NCI-H748 (cell line): ENCODE data around the gene IFT88.
A peak's percentile ranks its signal among the peaks of the same experiment; 100 is the strongest.

Experiments
- DNase-seq: peaks from one replicate; lab custom pipeline; 2025; ENCODE audit not compliant: unreplicated experiment; lab: John Stamatoyannopoulos, UW

IFT88 gene

GRCh38 chr13:20565115-20565736 is 1.7 kb upstream of the IFT88 start:
- DNase-seq, result no peak

- DNase-seq, result peak; percentile 98
These were observed 474 bp upstream of the IFT88 start for GRCh38 chr13:20566468-20566897.

GRCh38 chr13:20567881-20568528 is 1.0 kb downstream of the IFT88 start:
- no peak for DNase-seq

GRCh38 chr13:20570517-20570916 is 3.6 kb downstream of the IFT88 start:
- DNase-seq, result no peak

- DNase-seq, result no peak
These were observed 4.7 kb downstream of the IFT88 start for GRCh38 chr13:20571676-20572075.

GRCh38 chr13:20573186-20573585 is 6.2 kb downstream of the IFT88 start:
- DNase-seq, result no peak

GRCh38 chr13:20573636-20574035 is 6.7 kb downstream of the IFT88 start:
- DNase-seq, result no peak

GRCh38 chr13:20579191-20579590 is 12.2 kb downstream of the IFT88 start:
- DNase-seq, result no peak

- DNase-seq, result peak; percentile 30
These were observed 13.3 kb downstream of the IFT88 start for GRCh38 chr13:20580257-20580656.

GRCh38 chr13:20582026-20582425 is 15.1 kb downstream of the IFT88 start:
- no peak for DNase-seq

- no peak for DNase-seq
These were observed 16.9 kb downstream of the IFT88 start for GRCh38 chr13:20583803-20584293.

GRCh38 chr13:20585371-20585770 is 18.4 kb downstream of the IFT88 start:
- no peak for DNase-seq

- DNase-seq, result no peak
These were observed 21.7 kb downstream of the IFT88 start for GRCh38 chr13:20588529-20589110.

GRCh38 chr13:20590561-20590960 is 23.6 kb downstream of the IFT88 start:
- DNase-seq, result no peak

- no peak for DNase-seq
These were observed 25.6 kb downstream of the IFT88 start for GRCh38 chr13:20592606-20593005.

GRCh38 chr13:20594280-20594679 is 27.3 kb downstream of the IFT88 start:
- no peak for DNase-seq

GRCh38 chr13:20607015-20607414 is 40.1 kb downstream of the IFT88 start:
- DNase-seq, result no peak

GRCh38 chr13:20608438-20609020 is 41.6 kb downstream of the IFT88 start:
- DNase-seq, result no peak

GRCh38 chr13:20609145-20609544 is 42.2 kb downstream of the IFT88 start:
- no peak for DNase-seq

GRCh38 chr13:20610006-20610405 is 43.0 kb downstream of the IFT88 start:
- no peak for DNase-seq

- no peak for DNase-seq
These were observed 49.3 kb downstream of the IFT88 start for GRCh38 chr13:20616059-20616797.
